K562 (cell line): Measurements from ENCODE around the gene GNAZ. TPM values are rescaled to one million over a fixed set of nuclear protein-coding genes. Genes with fewer than 3 reads are reported as not detected.

Experiments
- CBFA2T2 ChIP-seq: fragments of 450-650 bp; conservative IDR thresholded peaks from 2 replicates; pipeline ENCODE4 v1.6.1; 2017; ENCODE audit warnings: mild to moderate bottlenecking
- DDX20 ChIP-seq: fragments of 450-650 bp; IDR thresholded peaks from 2 replicates; pipeline ENCODE4 v1.6.1; 2016; ENCODE audit warnings: missing genetic modification characterization, low read depth, mild to moderate bottlenecking, missing compliant biosample characterization, moderate library complexity
- E2F3 ChIP-seq: fragments of 250-450 bp; sonication (Bioruptor Pico); IDR thresholded peaks from 2 replicates; pipeline ENCODE4 v1.4.0; 2020; ENCODE audit warnings: mild to moderate bottlenecking
- FUS ChIP-seq: fragments of 200-400 bp; formaldehyde crosslinking; optimal IDR thresholded peaks from 2 replicates; pipeline ENCODE3; 2017; ENCODE audit warnings: low read depth, low read length
- HDAC1 ChIP-seq, 2 experiments: fragments of 450-650 bp; IDR thresholded peaks; 2 replicates each; pipeline ENCODE4 v1.6.1; 2016 to 2017; ENCODE audit warnings: inconsistent platforms in 1 of 2, mild to moderate bottlenecking in 1 of 2, moderate library complexity in 1 of 2
- HSF4 ChIP-seq: fragments of 250-450 bp; sonication (Bioruptor Pico); IDR thresholded peaks from 2 replicates; pipeline ENCODE4 v2.1.2; 2022; ENCODE audit warnings: mild to moderate bottlenecking, moderate library complexity, borderline replicate concordance
- KAT2B ChIP-seq: IDR thresholded peaks from one replicate; pipeline ENCODE4 v1.6.1; 2012; ENCODE audit warnings: low read depth, mild to moderate bottlenecking, control low read depth, inconsistent platforms, low read length, moderate library complexity
- MAFF ChIP-seq: IDR thresholded peaks from 2 replicates; pipeline ENCODE4 v1.6.1; 2012; ENCODE audit warnings: low read length, improper control_type of control experiment
- POLR2AphosphoS2 ChIP-seq: IDR thresholded peaks from 2 replicates; pipeline ENCODE4 v1.6.1; 2012; ENCODE audit warnings: low read length, improper control_type of control experiment
- POLR3A ChIP-seq: IDR thresholded peaks from 2 replicates; pipeline ENCODE4 v1.6.1; 2011; ENCODE audit warnings: borderline replicate concordance, mild to moderate bottlenecking, moderate library complexity; ENCODE audit not compliant: insufficient read length, insufficient read depth; ENCODE audit errors: extremely low read depth
- PURB ChIP-seq: sonication (generic); formaldehyde crosslinking; IDR thresholded peaks from 2 replicates; pipeline ENCODE4 v1.9.0; 2021; ENCODE audit warnings: low read depth, mild to moderate bottlenecking, missing genetic modification reagents
- SIN3A ChIP-seq, 2 experiments: fragments of 150-350 bp in 1 of 2; IDR thresholded peaks; 2 replicates each; pipeline ENCODE4 v1.6.1; 2011 to 2016; ENCODE audit warnings: borderline replicate concordance in 2 of 2, low read depth in 2 of 2, low read length in 2 of 2, mild to moderate bottlenecking in 2 of 2, moderate library complexity in 2 of 2; ENCODE audit not compliant: control insufficient read depth in 1 of 2
- SNIP1 ChIP-seq: fragments of 450-650 bp; IDR thresholded peaks from 2 replicates; pipeline ENCODE4 v1.7.1; 2017; ENCODE audit warnings: low read depth, mild to moderate bottlenecking
- SNRNP70 ChIP-seq: fragments of 200-400 bp; formaldehyde crosslinking; optimal IDR thresholded peaks from 2 replicates; pipeline ENCODE3; 2017; ENCODE audit warnings: low read depth, low read length
- SOX6 ChIP-seq: fragments of 450-650 bp; IDR thresholded peaks from 2 replicates; pipeline ENCODE4 v1.6.1; 2014; ENCODE audit warnings: mild to moderate bottlenecking
- SREBF1 ChIP-seq: fragments of 150-350 bp; IDR thresholded peaks from 2 replicates; pipeline ENCODE4 v1.6.1; 2014; ENCODE audit warnings: antibody characterized with exemption, low read depth, low read length, borderline replicate concordance
- TAF1 ChIP-seq: IDR thresholded peaks from 2 replicates; pipeline ENCODE4 v1.6.1; 2011; ENCODE audit warnings: mild to moderate bottlenecking, low read length, moderate library complexity; ENCODE audit not compliant: insufficient read depth, control insufficient read depth, severe bottlenecking; ENCODE audit errors: extremely low read depth
- TCF7 ChIP-seq: sonication (generic); IDR thresholded peaks from 2 replicates; pipeline ENCODE4 v1.6.1; 2016; ENCODE audit warnings: antibody characterized with exemption, borderline replicate concordance
- YY1 ChIP-seq, 3 experiments: IDR thresholded peaks; 2 replicates each; pipeline ENCODE4 v1.6.1; 2011; ENCODE audit warnings: low read length in 2 of 3, mild to moderate bottlenecking in 2 of 3, moderate library complexity in 2 of 3, borderline replicate concordance in 1 of 3, control low read depth in 1 of 3, low read depth in 1 of 3; ENCODE audit not compliant: insufficient read depth in 3 of 3, insufficient replicate concordance in 2 of 3, control insufficient read depth in 1 of 3, insufficient read length in 1 of 3; ENCODE audit errors: extremely low read depth in 1 of 3
- ZBTB7A ChIP-seq: IDR thresholded peaks from 2 replicates; pipeline ENCODE4 v1.6.1; 2011; ENCODE audit warnings: low read depth, mild to moderate bottlenecking, low read length, moderate library complexity, borderline replicate concordance; ENCODE audit not compliant: control insufficient read depth
- polyA plus RNA-seq, 8 experiments: library from polyadenylated mRNA; depleted of rRNA in 4 of 8; stranded (reverse) in 5 of 8; unstranded in 3 of 8; fragments of >200 nt; fragmentation: Nextera tagmentation in 2 of 8; fragmentation: Illumina TruSeq in 1 of 8; extraction: Ambion mirVana in 2 of 8; extraction: Trizol in 1 of 8; gene quantifications; 2 replicates each; pipeline versions ENCODE4 v1.2.1 to v1.2.3, GENCODE V29; 2011 to 2014; ENCODE audit warnings: inconsistent platforms in 1 of 8, missing spikeins in 1 of 8
- total RNA-seq, 7 experiments: library from RNA; depleted of rRNA in 6 of 7; stranded (reverse); fragments of >200 nt in 6 of 7; fragmentation: Illumina TruSeq in 2 of 7; extraction: Trizol in 2 of 7; gene quantifications; 2 replicates each; pipeline versions ENCODE4 v1.2.1 to v1.2.3, GENCODE V29; 2011 to 2021; ENCODE audit warnings: low replicate concordance in 1 of 7
- TF ChIP-seq, protein P1 (sequence below): fragments of 250-450 bp; sonication (Bioruptor Pico); IDR thresholded peaks from 2 replicates; pipeline ENCODE4 v1.9.0; 2021; ENCODE audit warnings: mild to moderate bottlenecking, inconsistent platforms
- TF ChIP-seq, protein P2 (sequence below): IDR thresholded peaks from 2 replicates; pipeline ENCODE4 v1.6.1; 2012; ENCODE audit warnings: low read depth, low read length, improper control_type of control experiment, borderline replicate concordance

GNAZ gene
- total and polyA plus RNA-seq, 9 of the 15 experiments (the other 6 are each of a cell fraction or from before 2014, with no cell fraction given) = 0.04 to 0.22 (median 0.13) TPM; not detected in 3

GRCh38 chr22:23065495-23066122, 4.7 kb upstream of the GNAZ start (continued):
- TF ChIP-seq MAFF (no peak; the same call in 1 of the 2 replicates), SNRNP70 (no peak), SIN3A (IDR thresholded peaks at IDR 0.05; ENCODE audit: borderline replicate concordance in 2 of 2, control insufficient read depth in 1 of 2, low read depth in 2 of 2, low read length in 2 of 2) (0 out of 4 replicates have a peak, but pooled peaks of 1 of the 2 experiments have one; percentile 33), FUS (no peak), YY1 (IDR thresholded peaks at IDR 0.05; ENCODE audit: borderline replicate concordance in 1 of 3, control insufficient read depth in 1 of 3, extremely low read depth in 1 of 3, insufficient read depth in 3 of 3, insufficient read length in 1 of 3, insufficient replicate concordance in 2 of 3, low read depth in 1 of 3, low read length in 2 of 3) (no peak), HSF4 (CRISPR knock-in tag) (no peak), TCF7 (0 out of 2 replicates have a peak, but pooled peaks have one; percentile 26), SOX6 (no peak), KAT2B (no peak), POLR3A (no peak), SREBF1 (0 out of 2 replicates have a peak, but pooled peaks have one; percentile 28), TAF1 (no peak), DDX20 (no peak), CBFA2T2 (no peak), HDAC1 (IDR thresholded peaks at IDR 0.05) (no peak), POLR2AphosphoS2 (no peak), ZBTB7A (0 out of 2 replicates have a peak, but pooled peaks have one; percentile 44), SNIP1 (no peak), E2F3 (no peak), PURB (CRISPR knock-in tag) (no peak)
- TF ChIP-seq, protein P1, sequence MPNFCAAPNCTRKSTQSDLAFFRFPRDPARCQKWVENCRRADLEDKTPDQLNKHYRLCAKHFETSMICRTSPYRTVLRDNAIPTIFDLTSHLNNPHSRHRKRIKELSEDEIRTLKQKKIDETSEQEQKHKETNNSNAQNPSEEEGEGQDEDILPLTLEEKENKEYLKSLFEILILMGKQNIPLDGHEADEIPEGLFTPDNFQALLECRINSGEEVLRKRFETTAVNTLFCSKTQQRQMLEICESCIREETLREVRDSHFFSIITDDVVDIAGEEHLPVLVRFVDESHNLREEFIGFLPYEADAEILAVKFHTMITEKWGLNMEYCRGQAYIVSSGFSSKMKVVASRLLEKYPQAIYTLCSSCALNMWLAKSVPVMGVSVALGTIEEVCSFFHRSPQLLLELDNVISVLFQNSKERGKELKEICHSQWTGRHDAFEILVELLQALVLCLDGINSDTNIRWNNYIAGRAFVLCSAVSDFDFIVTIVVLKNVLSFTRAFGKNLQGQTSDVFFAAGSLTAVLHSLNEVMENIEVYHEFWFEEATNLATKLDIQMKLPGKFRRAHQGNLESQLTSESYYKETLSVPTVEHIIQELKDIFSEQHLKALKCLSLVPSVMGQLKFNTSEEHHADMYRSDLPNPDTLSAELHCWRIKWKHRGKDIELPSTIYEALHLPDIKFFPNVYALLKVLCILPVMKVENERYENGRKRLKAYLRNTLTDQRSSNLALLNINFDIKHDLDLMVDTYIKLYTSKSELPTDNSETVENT (CRISPR knock-in tag) = peak; percentile 83
- TF ChIP-seq, protein P2, sequence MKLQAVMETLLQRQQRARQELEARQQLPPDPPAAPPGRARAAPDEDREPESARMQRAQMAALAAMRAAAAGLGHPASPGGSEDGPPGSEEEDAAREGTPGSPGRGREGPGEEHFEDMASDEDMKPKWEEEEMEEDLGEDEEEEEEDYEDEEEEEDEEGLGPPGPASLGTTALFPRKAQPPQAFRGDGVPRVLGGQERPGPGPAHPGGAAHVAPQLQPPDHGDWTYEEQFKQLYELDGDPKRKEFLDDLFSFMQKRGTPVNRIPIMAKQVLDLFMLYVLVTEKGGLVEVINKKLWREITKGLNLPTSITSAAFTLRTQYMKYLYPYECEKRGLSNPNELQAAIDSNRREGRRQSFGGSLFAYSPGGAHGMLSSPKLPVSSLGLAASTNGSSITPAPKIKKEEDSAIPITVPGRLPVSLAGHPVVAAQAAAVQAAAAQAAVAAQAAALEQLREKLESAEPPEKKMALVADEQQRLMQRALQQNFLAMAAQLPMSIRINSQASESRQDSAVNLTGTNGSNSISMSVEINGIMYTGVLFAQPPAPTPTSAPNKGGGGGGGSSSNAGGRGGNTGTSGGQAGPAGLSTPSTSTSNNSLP = no peak
